Activated CD4-positive, alpha-beta T cell treated with anti-CD3 and anti-CD28 coated beads for 4 hours (primary cell): Measurements from ENCODE around the gene MYBPC1.

Source experiments
- DNase-seq, 2 donors: peaks; one replicate each; pipeline ENCODE4 v3.0.0-alpha.2; 2020

Gene MYBPC1

GRCh38 chr12:101604132-101604531 lies 9.4 kb downstream of the MYBPC1 start:
- DNase-seq: no peak

- no peak for DNase-seq
These were observed 13.1 kb downstream of the MYBPC1 start for GRCh38 chr12:101607894-101608293.

DNA sequence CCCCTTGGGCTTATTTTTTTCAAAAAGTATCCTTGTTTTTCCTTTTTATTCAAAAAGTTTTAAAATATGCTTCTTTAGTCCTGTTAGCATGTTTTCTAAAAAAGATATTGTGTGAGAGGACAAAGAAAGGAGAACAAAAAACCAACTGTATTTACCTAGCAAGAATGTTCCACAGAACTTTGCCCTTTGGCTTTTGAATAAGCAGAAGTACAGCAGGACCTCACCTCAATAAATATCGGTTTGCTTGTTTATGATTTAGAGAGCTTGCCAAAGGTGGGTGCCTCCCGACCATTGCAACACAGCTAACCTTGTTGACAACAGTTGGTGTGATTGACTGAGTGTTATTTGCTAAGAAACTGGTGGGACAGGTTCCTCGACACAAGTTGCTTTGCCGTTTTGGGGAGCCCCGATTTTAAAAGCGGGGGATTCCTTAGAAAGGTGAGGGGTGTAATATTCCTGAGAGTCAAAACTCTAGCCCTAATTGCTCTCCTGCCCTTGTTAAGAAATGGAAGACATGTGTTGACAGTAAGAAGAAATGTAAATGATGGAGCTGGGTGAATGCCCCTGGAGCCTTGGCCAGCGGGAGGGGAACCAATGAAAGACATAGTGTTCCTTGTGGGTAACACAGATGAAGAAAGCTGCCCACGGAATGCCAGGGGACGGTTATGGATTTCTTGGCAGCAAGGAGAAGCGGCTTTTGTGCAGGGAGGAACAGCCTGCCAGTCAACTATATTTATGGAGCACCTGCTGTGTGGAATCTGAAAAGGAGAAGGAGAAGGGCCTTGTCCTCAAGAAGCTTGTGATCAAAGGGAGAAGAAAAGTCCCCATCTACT lies 13.7 kb downstream of the MYBPC1 start:
- DNase-seq: no peak

DNA sequence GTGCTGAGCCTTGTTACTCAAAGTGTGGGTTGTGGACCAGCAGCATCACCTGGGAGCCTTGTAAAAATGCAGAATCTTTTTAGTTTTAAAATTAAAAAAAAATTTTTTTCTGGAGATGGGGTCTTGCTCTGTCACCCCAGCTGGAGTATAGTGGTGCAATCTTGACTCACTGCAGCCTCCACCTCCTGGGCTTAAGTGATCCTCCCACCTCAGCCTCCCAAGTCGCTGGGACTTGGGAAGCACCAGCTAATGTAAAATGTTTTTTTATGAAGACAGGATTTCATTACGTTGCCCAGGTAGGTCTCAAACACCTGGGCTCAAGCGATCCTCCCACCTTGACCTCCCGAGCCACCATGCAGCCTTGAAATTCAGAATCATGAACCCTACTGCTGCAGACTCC lies 14.4 kb downstream of the MYBPC1 start:
- DNase-seq: no peak

DNA sequence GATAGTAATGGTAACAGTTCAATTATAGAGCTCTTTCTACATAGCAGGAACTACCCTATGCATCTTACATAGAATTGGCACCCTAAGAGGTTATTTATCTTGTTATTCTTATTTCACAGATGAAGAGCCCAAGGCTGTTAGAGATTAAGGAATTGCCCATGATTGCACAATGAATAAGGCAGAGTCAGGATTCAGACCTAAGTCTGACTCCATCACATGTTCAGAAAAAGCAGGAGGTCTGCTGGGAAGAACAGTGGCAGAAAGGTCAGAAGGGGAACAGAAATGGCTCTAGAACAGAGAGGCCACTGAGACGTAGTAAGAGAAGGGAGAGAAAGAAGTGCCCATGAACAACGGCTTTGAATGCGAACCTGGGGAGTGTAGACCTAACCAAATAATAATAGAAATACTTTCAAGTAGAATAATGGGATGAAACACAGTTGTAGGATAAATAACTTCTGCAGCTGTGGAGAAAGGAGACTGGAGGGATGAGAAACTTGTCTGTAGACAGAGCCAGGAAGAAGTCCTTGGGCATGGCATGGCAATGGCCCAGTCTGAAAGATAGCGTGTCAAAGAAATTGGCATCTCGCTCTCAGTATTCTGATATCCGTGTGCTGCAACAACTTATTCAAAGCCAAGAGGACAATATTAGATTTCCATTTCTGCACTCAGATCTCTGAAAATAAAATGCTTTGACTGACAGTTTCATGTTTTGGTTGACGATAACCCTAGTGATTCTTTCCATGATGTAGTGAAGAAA lies 17.6 kb downstream of the MYBPC1 start:
- no peak for DNase-seq

DNA sequence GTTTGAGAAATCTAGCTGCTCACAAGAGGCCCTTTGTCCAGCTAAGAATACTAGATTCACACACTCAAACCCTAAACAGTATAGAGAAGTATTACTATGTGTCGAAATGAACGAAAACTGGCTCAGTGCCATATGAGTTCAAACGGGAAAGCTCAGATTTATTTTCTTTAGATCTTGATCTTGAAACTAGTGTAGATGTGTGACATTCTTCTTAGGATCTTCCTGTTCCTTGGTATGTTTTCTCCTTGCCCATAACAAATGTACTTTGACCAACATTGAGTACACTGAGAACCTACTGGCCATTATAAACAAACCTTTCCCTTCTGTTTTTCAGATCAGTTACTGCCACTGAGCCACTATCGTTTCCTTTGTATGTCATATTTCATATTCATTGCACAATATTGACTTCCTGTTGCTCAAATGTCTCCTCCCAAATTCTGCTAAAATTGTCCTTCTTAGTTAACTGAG lies 21.3 kb downstream of the MYBPC1 start:
- no peak for DNase-seq

- no peak for DNase-seq
These were observed 24.4 kb downstream of the MYBPC1 start for GRCh38 chr12:101619026-101619786.

DNA sequence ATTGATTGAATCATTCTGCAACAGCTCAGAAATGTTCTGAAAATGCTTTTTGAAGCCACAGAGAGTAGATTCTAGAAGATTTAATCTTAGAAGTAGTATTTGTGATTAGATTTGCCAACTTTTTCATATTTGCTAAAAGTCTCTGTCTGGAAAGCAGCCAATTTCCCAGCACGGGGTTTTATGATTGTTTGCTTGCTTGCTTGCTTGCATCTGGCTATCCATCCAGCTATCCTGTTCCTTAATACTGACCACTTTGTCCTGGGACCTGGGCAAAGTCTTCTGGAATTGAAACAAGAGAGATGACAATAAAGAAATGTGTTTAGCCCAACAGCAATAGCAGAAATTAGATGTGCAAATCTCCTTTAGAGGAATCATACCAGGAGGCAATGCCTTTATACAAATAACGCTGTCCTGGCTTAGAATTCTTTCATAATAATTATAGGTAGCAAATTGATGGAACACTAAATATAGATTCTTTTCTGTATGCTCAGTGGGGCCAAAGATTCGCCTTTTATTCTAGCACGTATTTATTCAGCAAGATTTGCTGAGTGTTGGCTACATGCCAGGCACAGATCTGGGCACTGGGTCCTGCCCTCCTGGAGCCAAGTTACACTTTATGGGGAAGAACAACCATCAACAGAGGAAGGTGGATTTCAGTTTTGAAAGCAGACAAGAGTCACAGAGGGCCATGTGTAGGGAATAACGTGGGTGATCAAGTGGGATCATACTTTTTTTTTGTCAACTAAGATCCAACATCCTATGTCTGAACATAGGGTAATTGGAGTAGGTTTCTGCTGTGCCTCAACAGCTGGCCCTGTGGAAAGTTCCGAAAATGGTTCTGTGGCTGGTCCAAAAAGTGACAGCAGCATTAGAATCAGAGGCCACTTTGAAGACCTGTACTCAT lies 25.3 kb downstream of the MYBPC1 start:
- DNase-seq: no peak

GRCh38 chr12:101620762-101621133 lies 26.0 kb downstream of the MYBPC1 start:
- DNase-seq: no peak

- DNase-seq: no peak
These were observed 33.9 kb downstream of the MYBPC1 start for GRCh38 chr12:101628676-101629075.

- DNase-seq: no peak
These were observed 40.0 kb downstream of the MYBPC1 start for GRCh38 chr12:101634724-101635123.

DNA sequence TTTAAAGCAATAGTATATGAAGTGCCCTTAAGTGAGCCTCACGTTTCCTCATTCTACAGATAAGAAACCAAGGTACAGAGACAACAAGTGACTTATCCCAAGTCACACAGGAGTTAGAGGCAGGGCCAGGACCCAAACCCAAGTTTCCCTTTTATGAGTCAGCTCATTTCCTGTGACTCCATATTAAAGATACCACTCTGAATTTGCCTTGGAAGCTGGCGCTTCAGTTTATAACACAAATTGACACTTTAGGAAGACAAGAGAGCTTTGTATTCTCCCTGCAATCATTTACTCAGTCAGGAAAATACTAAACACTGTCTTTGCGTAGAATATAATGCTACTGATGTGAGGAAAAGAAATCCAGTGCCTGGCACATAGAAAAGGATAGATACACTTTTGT lies 43.2 kb downstream of the MYBPC1 start:
- no peak for DNase-seq

DNA sequence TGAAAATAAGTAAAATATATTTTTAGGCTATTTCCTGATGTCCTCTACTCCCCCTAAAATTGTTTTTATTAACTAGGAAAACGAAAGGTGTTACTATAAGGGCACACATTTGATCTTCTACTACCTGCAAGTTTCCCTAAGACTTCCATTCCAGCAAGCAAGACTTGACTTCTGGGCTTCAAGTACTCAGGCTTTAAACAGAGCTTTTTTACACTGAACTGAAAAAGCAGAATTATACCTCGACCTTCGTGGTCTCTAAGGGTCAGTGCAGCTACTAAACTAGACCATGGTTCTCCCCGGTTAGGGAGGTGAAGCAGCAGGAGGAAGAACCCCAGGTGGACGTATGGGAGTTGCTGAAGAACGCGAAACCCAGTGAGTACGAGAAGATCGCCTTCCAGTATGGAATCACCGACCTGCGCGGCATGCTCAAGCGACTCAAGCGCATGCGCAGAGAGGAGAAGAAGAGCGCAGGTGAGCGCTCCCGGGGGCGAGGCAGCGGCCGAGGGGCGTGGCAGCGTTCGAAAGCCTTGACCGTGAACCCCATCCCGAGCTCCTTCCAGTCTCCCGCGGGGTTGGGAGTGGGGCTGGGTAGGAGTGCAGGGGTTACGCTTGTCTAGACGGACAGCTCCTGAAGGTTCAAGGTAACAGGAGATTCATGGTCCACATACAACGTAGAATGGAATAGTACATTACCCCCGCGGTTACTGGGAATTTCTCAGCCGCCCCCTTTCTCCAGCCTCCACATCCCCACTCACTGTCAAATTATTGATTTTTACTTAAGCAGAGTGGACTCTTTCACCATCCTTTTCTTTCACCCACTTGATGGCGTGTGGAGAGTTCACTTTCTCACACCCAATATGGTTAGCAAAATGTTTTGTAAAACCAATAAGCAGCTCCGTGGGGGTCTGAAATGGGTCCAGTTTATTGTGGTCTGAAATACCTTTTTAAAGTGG lies 47.6 kb downstream of the MYBPC1 start:
- no peak for DNase-seq

DNA sequence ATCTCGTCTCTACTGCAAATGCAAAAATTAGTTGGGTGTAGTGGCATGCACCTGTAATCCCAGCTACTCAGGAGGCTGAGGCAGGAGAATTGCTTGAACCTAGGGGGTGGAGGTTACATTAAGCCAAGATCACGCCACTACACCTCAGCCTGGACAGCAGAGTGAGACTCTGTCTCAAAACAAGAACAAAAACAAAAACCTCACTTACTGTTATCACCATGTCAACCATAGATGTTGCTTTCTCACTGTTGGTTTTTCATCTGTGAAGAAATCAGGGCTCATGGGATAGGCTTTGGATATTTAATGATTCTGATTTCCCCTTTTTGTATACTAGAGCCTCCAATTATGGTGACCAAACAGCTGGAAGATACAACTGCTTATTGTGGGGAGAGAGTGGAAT lies 52.9 kb downstream of the MYBPC1 start:
- no peak for DNase-seq

DNA sequence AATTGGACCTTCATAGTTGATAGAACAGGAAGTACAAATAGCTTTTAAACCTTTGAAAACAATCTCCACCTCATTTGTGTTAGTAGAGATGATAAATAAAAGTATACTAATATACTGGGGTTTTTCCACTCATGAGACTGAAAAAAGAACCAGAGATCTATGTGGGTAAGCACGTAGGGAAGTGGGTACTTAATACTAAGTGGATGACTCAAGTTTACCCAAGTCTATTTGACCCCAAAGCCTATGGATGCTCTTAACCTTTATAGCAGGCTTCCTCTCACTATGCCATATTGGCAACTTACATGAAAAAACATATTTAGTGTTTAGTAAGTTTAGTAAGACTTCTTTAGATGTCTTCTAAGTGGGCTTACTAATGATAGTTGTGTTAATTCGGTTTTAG lies 53.4 kb downstream of the MYBPC1 start:
- DNase-seq: no peak

GRCh38 chr12:101650346-101651117 lies 55.8 kb downstream of the MYBPC1 start:
- no peak for DNase-seq

GRCh38 chr12:101653030-101653429 lies 58.3 kb downstream of the MYBPC1 start:
- no peak for DNase-seq

- no peak for DNase-seq
These were observed 58.7 kb downstream of the MYBPC1 start for GRCh38 chr12:101653503-101653902.

DNA sequence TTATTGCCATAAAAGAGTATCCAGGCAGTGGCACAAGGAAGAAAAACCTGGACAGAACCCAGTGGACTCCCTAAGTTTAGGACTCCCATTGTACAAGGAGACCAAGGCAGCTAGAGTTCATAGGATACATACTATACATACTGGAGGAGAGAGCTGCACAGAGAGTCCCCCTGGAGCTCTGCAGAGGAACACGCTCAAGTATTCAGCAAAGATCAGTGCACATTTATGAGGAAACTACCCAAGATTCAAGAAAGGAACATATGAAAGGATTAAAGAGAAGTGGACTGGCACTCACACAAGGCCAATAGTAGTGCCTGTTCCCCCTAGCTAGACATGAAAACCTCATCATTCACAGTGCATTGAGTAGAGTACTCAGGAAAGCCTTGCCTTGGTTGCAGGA lies 59.7 kb downstream of the MYBPC1 start:
- no peak for DNase-seq

- DNase-seq: no peak
These were observed 60.6 kb downstream of the MYBPC1 start for GRCh38 chr12:101655393-101655792.
